GM23248 (cell line): Measurements from ENCODE around the gene WFDC12.

Experiments
- EZH2 ChIP-seq: fragments of 200-600 bp; sonication (generic); IDR thresholded peaks from 2 replicates; pipeline ENCODE4 v1.6.1; 2018; ENCODE audit warnings: antibody characterized with exemption, mild to moderate bottlenecking; ENCODE audit not compliant: insufficient read depth, poor library complexity, severe bottlenecking
- EZH2phosphoT487 ChIP-seq: fragments of 200-600 bp; sonication (generic); IDR thresholded peaks from 2 replicates; pipeline ENCODE4 v1.6.1; 2018; ENCODE audit warnings: antibody characterized with exemption, moderate library complexity, mild to moderate bottlenecking, low read depth; ENCODE audit not compliant: insufficient read depth

DNA sequence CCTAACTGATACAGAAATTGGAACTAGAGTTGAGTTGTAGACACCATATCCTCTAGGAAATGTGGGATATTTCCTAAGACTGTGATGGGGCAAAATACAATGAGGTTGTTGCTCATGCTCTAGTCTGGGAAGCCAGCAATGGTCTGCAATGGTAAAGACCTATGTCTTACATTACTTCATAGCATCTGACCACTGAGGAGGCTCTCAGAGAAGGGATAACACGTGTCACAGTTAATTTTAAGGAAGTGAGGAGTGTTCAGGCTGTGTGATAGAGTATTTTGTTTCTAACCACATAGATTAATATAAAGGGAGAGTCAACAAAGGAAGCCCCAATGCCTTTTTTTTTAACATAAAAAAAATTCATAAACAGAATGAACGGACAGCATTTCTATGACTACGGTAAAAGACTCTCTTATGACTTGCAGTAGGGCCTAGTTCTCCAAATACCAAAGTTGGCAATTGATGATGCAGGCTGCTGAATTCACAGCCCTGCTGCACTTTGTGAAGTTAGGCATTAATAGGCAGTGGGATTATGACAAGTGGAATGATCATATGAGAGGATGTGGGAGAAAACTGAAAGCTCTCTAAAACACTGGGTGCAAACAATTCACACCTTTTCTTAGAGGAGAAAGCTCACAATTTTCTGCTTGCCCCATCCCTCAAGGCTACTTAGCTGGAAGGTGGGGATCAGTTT lies 37.0 kb downstream of the WFDC12 start:
- TF ChIP-seq EZH2 = no peak
- no peak for TF ChIP-seq EZH2phosphoT487
